Progenitor cell of endocrine pancreas (in vitro differentiated cells): ENCODE measurements around the gene PTGR1. TPM values are rescaled to one million over a fixed set of nuclear protein-coding genes. Genes with fewer than 3 reads are reported as not detected.
A peak's percentile ranks its signal among the peaks of the same experiment; 100 is the strongest.

Experiments
- DNase-seq: peaks from one replicate; pipeline ENCODE4 v3.0.0; 2021; ENCODE audit warnings: low spot score; ENCODE audit not compliant: unreplicated experiment
- H3K27ac Mint-ChIP-seq: 2 replicates; pipeline ENCODE4 v1.8.0; 2021; ENCODE audit warnings: mild to moderate bottlenecking, moderate library complexity, mixed read lengths
- H3K27me3 Mint-ChIP-seq: 2 replicates; pipeline ENCODE4 v1.8.0; 2021; ENCODE audit warnings: mixed read lengths
- H3K36me3 Mint-ChIP-seq: 2 replicates; pipeline ENCODE4 v1.8.0; 2022; ENCODE audit warnings: mixed read lengths; ENCODE audit not compliant: insufficient read depth
- H3K4me1 Mint-ChIP-seq: 2 replicates; pipeline ENCODE4 v1.8.0; 2021; ENCODE audit warnings: low read depth, mixed read lengths
- H3K4me3 Mint-ChIP-seq: 2 replicates; pipeline ENCODE4 v1.8.0; 2021; ENCODE audit warnings: low read depth, mild to moderate bottlenecking, moderate library complexity, mixed read lengths
- H3K9me3 Mint-ChIP-seq: 2 replicates; pipeline ENCODE4 v1.8.0; 2021; ENCODE audit warnings: low read depth, mixed read lengths
- CTCF ChIP-seq: fragments of 200-600 bp; sonication (generic); IDR thresholded peaks from one replicate; pipeline ENCODE4 v1.5.0; 2021; ENCODE audit warnings: antibody characterized with exemption, mild to moderate bottlenecking; ENCODE audit not compliant: unreplicated experiment
- total RNA-seq: library from RNA; stranded (reverse); gene quantifications from 2 replicates; pipeline ENCODE4 v1.2.1, GENCODE V29; 2021

The PTGR1 gene
- total RNA-seq, 1 donor from 2014 or later = 50.1 TPM

- TF ChIP-seq CTCF = no peak
- Mint-ChIP-seq H3K27me3 (peaks cover 13% of the 10 kb centered on the region), H3K36me3 (no peaks in the 10 kb centered on the region), H3K27ac (no peak overlapping the region), H3K9me3 (no peaks in the 10 kb centered on the region), H3K4me3 (no peak overlapping the region), H3K4me1 (peaks cover 4% of the 10 kb centered on the region)
- DNase-seq = no peak
Observed at GRCh38 chr9:111613436-111614040, 14.1 kb upstream of the PTGR1 start.

- DNase-seq = no peak
- peaks cover 4% of the 10 kb centered on the region for H3K4me1 Mint-ChIP-seq
- no peak for TF ChIP-seq CTCF
- peaks cover 13% of the 10 kb centered on the region for H3K27me3 Mint-ChIP-seq
- H3K27ac Mint-ChIP-seq = peak overlapping the region; percentile 51
- no peaks in the 10 kb centered on the region for H3K9me3 Mint-ChIP-seq
- H3K4me3 Mint-ChIP-seq = no peak overlapping the region
- no peaks in the 10 kb centered on the region for H3K36me3 Mint-ChIP-seq
Observed at GRCh38 chr9:111610845-111611244, 11.4 kb upstream of the PTGR1 start.

GRCh38 chr9:111610149-111610548 lies 10.7 kb upstream of the PTGR1 start:
- Mint-ChIP-seq H3K27ac (no peak overlapping the region), H3K36me3 (no peaks in the 10 kb centered on the region), H3K4me3 (no peak overlapping the region), H3K4me1 (peaks cover 9% of the 10 kb centered on the region), H3K27me3 (peaks cover 13% of the 10 kb centered on the region), H3K9me3 (no peaks in the 10 kb centered on the region)
- TF ChIP-seq CTCF = no peak
- no peak for DNase-seq

GRCh38 chr9:111605041-111605559 lies 5.7 kb upstream of the PTGR1 start:
- no peak overlapping the region for H3K4me3 Mint-ChIP-seq
- peaks cover 40% of the 10 kb centered on the region for H3K4me1 Mint-ChIP-seq
- peaks cover 14% of the 10 kb centered on the region for H3K27me3 Mint-ChIP-seq
- no peaks in the 10 kb centered on the region for H3K9me3 Mint-ChIP-seq
- no peak for DNase-seq
- H3K27ac Mint-ChIP-seq = no peak overlapping the region
- no peaks in the 10 kb centered on the region for H3K36me3 Mint-ChIP-seq
- TF ChIP-seq CTCF = no peak

GRCh38 chr9:111604054-111604615 lies 4.7 kb upstream of the PTGR1 start:
- Mint-ChIP-seq H3K27me3 (peaks cover 10% of the 10 kb centered on the region), H3K9me3 (no peaks in the 10 kb centered on the region), H3K36me3 (no peaks in the 10 kb centered on the region), H3K4me3 (no peak overlapping the region), H3K27ac (no peak overlapping the region), H3K4me1 (peaks cover 43% of the 10 kb centered on the region)
- no peak for TF ChIP-seq CTCF
- no peak for DNase-seq
